GM12878 (cell line): ENCODE measurements around the gene STEAP3. TPM values are rescaled to one million over a fixed set of nuclear protein-coding genes. Genes with fewer than 3 reads are reported as not detected.

ENCODE experiments used
- ATAC-seq: fragments of 200-7000 bp; cut with Tn5 transposase; 3 replicates; pipeline ENCODE4 v1.9.1; 2020; ENCODE audit warnings: mild to moderate bottlenecking, moderate library complexity
- BruUV-seq: library from RNA; stranded (reverse); fragments of 400-500 nt; replicated peaks from 2 replicates; lab custom pipeline; 2021; lab: Mats Ljungman, UMichigan
- CTCF ChIA-PET: fragments of 300-600 bp; sonication (Branson Sonifier 250); formaldehyde crosslinking; extraction: SDS; loops from one replicate; lab custom pipeline; 2021; ENCODE audit warnings: inconsistent platforms; lab: Yijun Ruan, JAX
- POLR2A ChIA-PET: fragments of 350-600 bp; formaldehyde crosslinking; extraction: SDS; loops from one replicate; lab custom pipeline; 2021; ENCODE audit warnings: inconsistent platforms; lab: Charles Lee
- RAD21 ChIA-PET: fragments of 300-600 bp; sonication (Branson Sonifier 250); formaldehyde crosslinking; loops from one replicate; lab custom pipeline; 2023; ENCODE audit warnings: antibody characterized with exemption; ENCODE audit not compliant: unreplicated experiment; lab: Charles Lee
- SMC1A ChIA-PET: fragments of 300-600 bp; sonication (Branson Sonifier 250); formaldehyde crosslinking; loops from one replicate; lab custom pipeline; 2023; ENCODE audit not compliant: unreplicated experiment, uncharacterized antibody; lab: Charles Lee
- DNase-seq: peaks from one replicate; pipeline ENCODE4 v3.0.0-alpha.2; 2011; ENCODE audit warnings: low read depth, low spot score
- FAIRE-seq: peaks from 3 replicates; lab custom pipeline; 2011; peaks lifted over from hg19 to GRCh38; lab: Jason Lieb, UNC
- H2AFZ ChIP-seq: 2 replicates; pipeline ENCODE4 v1.6.0; 2011; ENCODE audit warnings: low read depth, low read length, control low read depth; ENCODE audit not compliant: control insufficient read depth
- H3K27ac ChIP-seq: 2 replicates; pipeline ENCODE4 v1.5.1; 2011; ENCODE audit warnings: control low read depth; ENCODE audit not compliant: control insufficient read depth, insufficient read depth
- H3K27me3 ChIP-seq, 2 experiments: replicated peaks in 1 of 2; 2 replicates each; pipeline versions ENCODE4 v1.6.0 to v1.6.1; 2011; ENCODE audit warnings: low read length in 1 of 2; ENCODE audit not compliant: control insufficient read depth in 2 of 2, insufficient read depth in 2 of 2
- H3K36me3 ChIP-seq, 2 experiments: 2 replicates each; pipeline ENCODE4 v1.5.1; 2011; ENCODE audit warnings: low read length in 1 of 2; ENCODE audit not compliant: control insufficient read depth in 2 of 2, insufficient read depth in 2 of 2
- H3K4me1 ChIP-seq: 2 replicates; pipeline ENCODE4 v1.6.1; 2011; ENCODE audit warnings: mild to moderate bottlenecking, low read length, moderate library complexity, mixed read lengths; ENCODE audit not compliant: control insufficient read depth, insufficient read depth
- H3K4me2 ChIP-seq: 2 replicates; pipeline ENCODE4 v1.6.0; 2011; ENCODE audit warnings: control low read depth; ENCODE audit not compliant: control insufficient read depth, insufficient read depth
- H3K4me3 ChIP-seq: fragments of 200-600 bp; sonication (generic); 2 replicates; pipeline ENCODE4 v1.5.1; 2016
- H3K79me2 ChIP-seq: 2 replicates; pipeline ENCODE4 v1.6.0; 2011; ENCODE audit warnings: low read length; ENCODE audit not compliant: control insufficient read depth, insufficient read depth
- H3K9ac ChIP-seq: 2 replicates; pipeline ENCODE4 v1.8.0; 2011; ENCODE audit warnings: low read length, control low read depth, mixed read lengths; ENCODE audit not compliant: control insufficient read depth, insufficient read depth
- H3K9me3 ChIP-seq: replicated peaks from 3 replicates; pipeline ENCODE4 v1.5.1; 2011; ENCODE audit warnings: mild to moderate bottlenecking, low read length; ENCODE audit not compliant: control insufficient read depth, insufficient read depth
- H4K20me1 ChIP-seq: 2 replicates; pipeline ENCODE4 v1.6.0; 2011; ENCODE audit not compliant: control insufficient read depth, insufficient read depth
- ATF7 ChIP-seq: fragments of 450-650 bp; IDR thresholded peaks from 2 replicates; pipeline ENCODE4 v1.6.1; 2016; ENCODE audit warnings: low read depth, mild to moderate bottlenecking
- BHLHE40 ChIP-seq, 2 experiments: fragments of 450-650 bp in 1 of 2; IDR thresholded peaks; 2 replicates each; pipeline ENCODE4 v1.6.1; 2011 to 2017; ENCODE audit warnings: low read depth in 2 of 2, borderline replicate concordance in 1 of 2, improper control_type of control experiment in 1 of 2, low read length in 1 of 2, mild to moderate bottlenecking in 1 of 2
- CBX5 ChIP-seq: sonication (generic); IDR thresholded peaks from 2 replicates; pipeline ENCODE4 v1.6.1; 2016; ENCODE audit warnings: low read depth, moderate library complexity, mild to moderate bottlenecking, inconsistent platforms
- DPF2 ChIP-seq: fragments of 450-650 bp; IDR thresholded peaks from 2 replicates; pipeline ENCODE4 v1.6.1; 2017; ENCODE audit warnings: mild to moderate bottlenecking
- E4F1 ChIP-seq: fragments of 450-650 bp; IDR thresholded peaks from 2 replicates; pipeline ENCODE4 v1.6.1; 2018; ENCODE audit warnings: borderline replicate concordance, mild to moderate bottlenecking; ENCODE audit not compliant: partially characterized antibody
- IRF5 ChIP-seq: fragments of 450-650 bp; IDR thresholded peaks from 2 replicates; pipeline ENCODE4 v1.6.1; 2017; ENCODE audit warnings: borderline replicate concordance
- MEF2B ChIP-seq: fragments of 450-650 bp; IDR thresholded peaks from 2 replicates; pipeline ENCODE4 v1.6.1; 2018; ENCODE audit warnings: mild to moderate bottlenecking, moderate library complexity; ENCODE audit not compliant: partially characterized antibody, poor library complexity, severe bottlenecking
- PRDM15 ChIP-seq: fragments of 450-650 bp; formaldehyde crosslinking; IDR thresholded peaks from 2 replicates; pipeline ENCODE4 v1.4.0; 2020; ENCODE audit warnings: mild to moderate bottlenecking, moderate library complexity
- RCOR1 ChIP-seq: conservative IDR thresholded peaks from 2 replicates; pipeline ENCODE4 v1.6.1; 2012; ENCODE audit warnings: low read depth, low read length, improper control_type of control experiment
- SP1 ChIP-seq: IDR thresholded peaks from one replicate; pipeline ENCODE4 v1.6.1; 2011; ENCODE audit warnings: low read depth, low read length
- ZNF217 ChIP-seq: fragments of 450-650 bp; IDR thresholded peaks from 2 replicates; pipeline ENCODE4 v1.6.1; 2017; ENCODE audit warnings: antibody characterized with exemption, mild to moderate bottlenecking
- WGBS: methylation state at CpG from one replicate; pipeline ENCODE4 v1.1.6; 2016; ENCODE audit warnings: low lambda C conversion rate; ENCODE audit not compliant: insufficient replicate concordance, insufficient coverage; ENCODE audit errors: missing lambda C conversion rate; 5-methylcytosine and 5-hydroxymethylcytosine counted together
- in situ Hi-C: fragments of 300-500 bp; cut with MboI; formaldehyde crosslinking; loops from 9 replicates; pipeline ENCODE4 v1.14.3; 2018; ENCODE audit warnings: mixed read lengths
- intact Hi-C: fragments of 100-400 bp; cut with micrococcal nuclease; formaldehyde crosslinking; loops from one replicate; pipeline ENCODE4 v1.14.2; 2022; ENCODE audit not compliant: unreplicated experiment
- polyA plus RNA-seq, 11 experiments: library from polyadenylated mRNA; depleted of rRNA in 4 of 11; unstranded in 6 of 11; stranded (reverse) in 5 of 11; fragments of >200 nt; fragmentation: Nextera tagmentation in 4 of 11; fragmentation: Illumina TruSeq in 1 of 11; extraction: Ambion mirVana in 4 of 11; extraction: Trizol in 1 of 11; gene quantifications; 1 replicate in 1 of 11; 2 replicates in 10 of 11; pipeline versions ENCODE4 v1.2.1 to v1.2.3, GENCODE V29; 2011 to 2016; ENCODE audit warnings: inconsistent platforms in 2 of 11, missing spikeins in 2 of 11, low read depth in 1 of 11
- total RNA-seq, 4 experiments: library from RNA; depleted of rRNA in 3 of 4; stranded (reverse); fragments of >200 nt in 3 of 4; fragmentation: Illumina TruSeq in 1 of 4; extraction: Trizol in 1 of 4; gene quantifications; 2 replicates each; pipeline versions ENCODE4 v1.2.1 to v1.2.3, GENCODE V29; 2013 to 2021

Gene STEAP3
- total and polyA plus RNA-seq, 10 of the 15 experiments (the other 5 are each of a cell fraction or from before 2014, with no cell fraction given) = 0.42 to 8.3 (median 4.8) TPM

- in situ Hi-C loops (no loop called here), intact Hi-C loops (no loop called here)
- H4K20me1 ChIP-seq = no peaks in the 10 kb centered on the region
- FAIRE-seq = no peak
- no peak for TF ChIP-seq ZNF217
- no peak for TF ChIP-seq E4F1
- no peak for TF ChIP-seq SP1
- TF ChIP-seq RCOR1 = no peak
- no peak for TF ChIP-seq IRF5
- TF ChIP-seq PRDM15 (CRISPR knock-in tag) = no peak
- TF ChIP-seq MEF2B = no peak
- TF ChIP-seq DPF2 = no peak
- no peak for TF ChIP-seq CBX5
- no peak for TF ChIP-seq BHLHE40 (IDR thresholded peaks at IDR 0.05; ENCODE audit: borderline replicate concordance in 1 of 2, low read depth in 2 of 2, low read length in 1 of 2)
- TF ChIP-seq ATF7 = no peak
- TF ChIP-seq, all 136 proteins: peak for 0
- BruUV-seq = no TSS peak
- no peak overlapping the region for H3K4me2 ChIP-seq
- no peaks in the 10 kb centered on the region for H3K4me1 ChIP-seq
- no peaks in the 10 kb centered on the region; a peak in 1 of 4 replicates for H3K36me3 ChIP-seq
- POLR2A ChIA-PET = no interaction called here
- SMC1A ChIA-PET = interaction anchor here (0.8 kb wide), 1 partner anchor 13 kb away, joined by 3 read pairs; no protein-coding TSS in a partner anchor
- 67% methylated on average over 4 of the region's 5 CpGs for WGBS
- ATAC-seq (no peak), DNase-seq (no peak)
- no peak overlapping the region for H3K27ac ChIP-seq
- no peaks in the 10 kb centered on the region for H3K9me3 ChIP-seq
- no peak overlapping the region for H3K9ac ChIP-seq
- H2AFZ ChIP-seq = no peak overlapping the region
- H3K79me2 ChIP-seq = no peaks in the 10 kb centered on the region
- RAD21 ChIA-PET = no interaction called here
- H3K4me3 ChIP-seq = no peak overlapping the region
- no peaks in the 10 kb centered on the region for H3K27me3 ChIP-seq
- CTCF ChIA-PET = no interaction called here
Observed at GRCh38 chr2:119251652-119252051, 28.0 kb downstream of the STEAP3 start.
